Ectodermal cell (in vitro differentiated cells): ENCODE results near the gene CFD. TPM values are rescaled to one million over a fixed set of nuclear protein-coding genes. Genes with fewer than 3 reads are reported as not detected.

ENCODE experiments used
- H3K27ac ChIP-seq: 2 replicates; pipeline ENCODE4 v1.7.0; 2013; ENCODE audit warnings: mild to moderate bottlenecking, low read depth, low read length; ENCODE audit not compliant: insufficient read depth, poor library complexity, severe bottlenecking
- H3K27me3 ChIP-seq: 2 replicates; pipeline ENCODE4 v1.7.0; 2013; ENCODE audit warnings: mild to moderate bottlenecking, low read length; ENCODE audit not compliant: insufficient read depth, control insufficient read depth, poor library complexity, severe bottlenecking
- H3K36me3 ChIP-seq: one replicate; pipeline ENCODE4 v1.7.0; 2013; ENCODE audit warnings: low read length; ENCODE audit not compliant: control insufficient read depth, insufficient read depth
- H3K4me1 ChIP-seq: one replicate; pipeline ENCODE4 v1.7.0; 2013; ENCODE audit warnings: low read length; ENCODE audit not compliant: control insufficient read depth, insufficient read depth
- H3K4me3 ChIP-seq: 2 replicates; pipeline ENCODE4 v1.7.0; 2013; ENCODE audit warnings: low read depth, low read length, control low read depth; ENCODE audit not compliant: insufficient read depth
- H3K9me3 ChIP-seq: 2 replicates; pipeline ENCODE4 v1.7.0; 2013; ENCODE audit warnings: mild to moderate bottlenecking, low read length, moderate library complexity; ENCODE audit not compliant: control insufficient read depth
- WGBS, 2 experiments: methylation state at CpG; one replicate each; pipeline ENCODE4 v1.1.7; 2013; ENCODE audit warnings: missing lambda C conversion rate in 2 of 2; 5-methylcytosine and 5-hydroxymethylcytosine counted together
- polyA plus RNA-seq, 4 experiments: library from polyadenylated mRNA; stranded (reverse); fragments of 50-300 nt; gene quantifications; one replicate each; pipeline ENCODE4 v1.2.3, GENCODE V29; 2013

CFD gene
- not detected for polyA plus RNA-seq (2013, experiment 1 of 4)
- 0.32 TPM for polyA plus RNA-seq (2013, experiment 2 of 4)
- polyA plus RNA-seq (2013, experiment 3 of 4) = 0.37 TPM
- 0.41 TPM for polyA plus RNA-seq (2013, experiment 4 of 4)

DNA sequence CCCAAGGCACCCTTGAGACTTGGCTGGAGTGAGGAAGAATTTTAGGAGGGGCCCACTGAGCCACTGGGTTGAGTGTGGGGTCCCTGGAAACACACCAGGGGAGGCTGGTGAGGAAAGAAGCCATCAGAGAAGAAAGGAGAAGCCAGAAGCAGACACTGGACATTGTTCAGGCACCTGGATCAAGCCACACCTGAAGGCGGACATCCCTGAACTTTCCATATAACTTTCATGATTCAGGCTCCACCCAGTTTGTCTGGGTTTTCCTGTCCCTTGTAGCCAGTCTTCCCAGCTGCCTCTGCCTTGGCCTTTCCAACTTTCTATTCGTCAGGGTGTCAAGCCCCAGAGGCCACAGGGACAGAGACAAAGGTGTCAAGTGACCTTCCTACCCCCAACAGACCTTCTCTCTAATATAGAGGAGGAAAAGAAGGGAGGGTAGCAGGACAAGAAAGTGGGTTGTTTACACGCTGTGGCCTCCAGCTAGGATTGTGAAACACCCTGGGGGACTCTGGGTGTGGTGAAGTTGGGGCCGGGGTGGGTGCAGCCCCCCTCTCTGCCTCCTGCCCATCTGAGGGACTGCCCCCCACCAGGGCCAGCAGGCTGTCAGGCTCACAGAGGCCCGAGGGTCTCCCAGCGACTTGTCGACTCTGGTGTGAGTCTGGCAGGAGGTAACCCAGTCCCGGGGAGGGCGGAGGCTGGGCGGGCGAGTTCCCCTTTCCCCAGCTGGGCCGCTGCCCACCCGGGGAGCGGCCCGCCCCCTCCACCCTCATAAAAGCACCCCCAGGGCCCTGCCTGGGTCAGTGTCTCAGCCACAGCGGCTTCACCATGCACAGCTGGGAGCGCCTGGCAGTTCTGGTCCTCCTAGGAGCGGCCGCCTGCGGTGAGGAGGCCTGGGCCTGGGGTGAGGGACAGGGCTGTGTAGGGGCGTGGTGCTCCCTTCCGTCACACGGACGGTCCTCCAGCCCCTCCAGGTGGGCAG is at the start of gene CFD:
TSS of gene CFD (plus strand) at position 797 of the 976 bp plus-strand sequence. CDS start at position 823, 26 bp downstream.
- Histone ChIP-seq H3K27me3 (peaks cover 49% of the 10 kb centered on the region), H3K36me3 (no peaks in the 10 kb centered on the region), H3K4me1 (no peaks in the 10 kb centered on the region), H3K9me3 (no peaks in the 10 kb centered on the region), H3K27ac (no peak within 1 kb of the TSS), H3K4me3 (peak within 1 kb of the TSS; percentile 16)
- 69 to 78% methylated on average over 24 of the region's 24 CpGs for WGBS, 2 experiments

DNA sequence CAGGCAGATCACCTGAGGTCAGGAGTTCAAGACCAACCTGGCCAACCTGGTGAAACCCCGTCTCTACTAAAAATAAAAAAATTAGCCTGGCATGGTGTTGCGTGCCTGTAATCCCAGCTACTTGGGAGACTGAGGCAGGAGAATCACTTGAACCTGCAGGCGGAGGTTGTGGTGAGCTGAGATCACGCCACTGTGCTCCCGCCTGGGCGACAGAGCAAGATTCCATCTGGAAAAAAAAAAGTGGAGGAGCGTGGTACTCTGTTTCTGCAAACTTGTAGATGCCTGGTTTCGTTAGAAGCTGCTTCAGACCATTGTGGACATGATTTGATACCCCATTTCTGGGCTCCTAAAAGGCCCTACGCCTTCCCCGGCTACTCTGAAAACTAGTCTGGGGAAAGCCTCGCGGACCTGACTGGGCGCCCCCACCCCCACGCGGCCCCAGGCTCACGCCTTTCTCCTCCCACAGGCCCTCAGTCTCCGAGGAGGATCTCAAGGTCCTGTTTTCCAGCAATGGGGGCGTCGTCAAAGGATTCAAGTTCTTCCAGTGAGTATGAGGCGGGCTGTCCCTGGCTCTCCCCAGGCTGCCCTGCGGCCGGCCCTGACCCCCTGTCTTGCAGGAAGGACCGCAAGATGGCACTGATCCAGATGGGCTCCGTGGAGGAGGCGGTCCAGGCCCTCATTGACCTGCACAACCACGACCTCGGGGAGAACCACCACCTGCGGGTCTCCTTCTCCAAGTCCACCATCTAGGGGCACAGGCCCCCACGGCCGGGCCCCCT is 49.2 kb upstream of the CFD start:
- Histone ChIP-seq H3K4me3 (no peak overlapping the region), H3K27me3 (no peaks in the 10 kb centered on the region), H3K4me1 (no peaks in the 10 kb centered on the region), H3K9me3 (no peaks in the 10 kb centered on the region), H3K27ac (no peak overlapping the region), H3K36me3 (peaks cover 69% of the 10 kb centered on the region)
- 93 to 94% methylated on average over 30 of the region's 30 CpGs for WGBS, 2 experiments

DNA sequence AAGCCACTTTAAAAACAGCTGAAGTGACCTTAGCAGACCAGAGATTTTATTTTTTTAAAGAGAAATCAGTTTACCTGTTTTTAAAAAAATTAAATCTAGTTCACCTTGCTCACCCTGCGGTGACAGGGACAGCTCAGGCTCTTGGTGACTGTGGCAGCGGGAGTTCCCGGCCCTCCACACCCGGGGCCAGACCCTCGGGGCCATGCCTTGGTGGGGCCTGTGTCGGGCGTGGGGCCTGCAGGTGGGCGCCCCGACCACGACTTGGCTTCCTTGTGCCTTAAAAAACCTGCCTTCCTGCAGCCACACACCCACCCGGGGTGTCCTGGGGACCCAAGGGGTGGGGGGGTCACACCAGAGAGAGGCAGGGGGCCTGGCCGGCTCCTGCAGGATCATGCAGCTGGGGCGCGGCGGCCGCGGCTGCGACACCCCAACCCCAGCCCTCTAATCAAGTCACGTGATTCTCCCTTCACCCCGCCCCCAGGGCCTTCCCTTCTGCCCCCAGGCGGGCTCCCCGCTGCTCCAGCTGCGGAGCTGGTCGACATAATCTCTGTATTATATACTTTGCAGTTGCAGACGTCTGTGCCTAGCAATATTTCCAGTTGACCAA is 48.5 kb upstream of the CFD start:
- Histone ChIP-seq H3K9me3 (no peaks in the 10 kb centered on the region), H3K36me3 (peaks cover 63% of the 10 kb centered on the region), H3K4me3 (no peak overlapping the region), H3K4me1 (no peaks in the 10 kb centered on the region), H3K27me3 (no peaks in the 10 kb centered on the region), H3K27ac (peak overlapping the region; percentile 50)
- WGBS, 2 experiments = 93 to 95% methylated on average over 24 to 25 of the region's 25 CpGs

DNA sequence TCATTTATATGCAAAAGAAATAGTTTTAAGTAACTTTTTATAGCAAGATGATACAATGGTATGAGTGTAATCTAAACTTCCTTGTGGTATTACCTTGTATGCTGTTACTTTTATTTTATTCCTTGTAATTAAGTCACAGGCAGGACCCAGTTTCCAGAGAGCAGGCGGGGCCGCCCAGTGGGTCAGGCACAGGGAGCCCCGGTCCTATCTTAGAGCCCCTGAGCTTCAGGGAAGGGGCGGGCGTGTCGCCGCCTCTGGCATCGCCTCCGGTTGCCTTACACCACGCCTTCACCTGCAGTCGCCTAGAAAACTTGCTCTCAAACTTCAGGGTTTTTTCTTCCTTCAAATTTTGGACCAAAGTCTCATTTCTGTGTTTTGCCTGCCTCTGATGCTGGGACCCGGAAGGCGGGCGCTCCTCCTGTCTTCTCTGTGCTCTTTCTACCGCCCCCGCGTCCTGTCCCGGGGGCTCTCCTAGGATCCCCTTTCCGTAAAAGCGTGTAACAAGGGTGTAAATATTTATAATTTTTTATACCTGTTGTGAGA is 47.9 kb upstream of the CFD start:
- no peak overlapping the region for H3K4me3 ChIP-seq
- H3K4me1 ChIP-seq = no peaks in the 10 kb centered on the region
- no peak overlapping the region for H3K27ac ChIP-seq
- 95 to 96% methylated on average over 20 of the region's 20 CpGs for WGBS, 2 experiments
- H3K9me3 ChIP-seq = no peaks in the 10 kb centered on the region
- H3K36me3 ChIP-seq = peaks cover 57% of the 10 kb centered on the region
- no peaks in the 10 kb centered on the region for H3K27me3 ChIP-seq

DNA sequence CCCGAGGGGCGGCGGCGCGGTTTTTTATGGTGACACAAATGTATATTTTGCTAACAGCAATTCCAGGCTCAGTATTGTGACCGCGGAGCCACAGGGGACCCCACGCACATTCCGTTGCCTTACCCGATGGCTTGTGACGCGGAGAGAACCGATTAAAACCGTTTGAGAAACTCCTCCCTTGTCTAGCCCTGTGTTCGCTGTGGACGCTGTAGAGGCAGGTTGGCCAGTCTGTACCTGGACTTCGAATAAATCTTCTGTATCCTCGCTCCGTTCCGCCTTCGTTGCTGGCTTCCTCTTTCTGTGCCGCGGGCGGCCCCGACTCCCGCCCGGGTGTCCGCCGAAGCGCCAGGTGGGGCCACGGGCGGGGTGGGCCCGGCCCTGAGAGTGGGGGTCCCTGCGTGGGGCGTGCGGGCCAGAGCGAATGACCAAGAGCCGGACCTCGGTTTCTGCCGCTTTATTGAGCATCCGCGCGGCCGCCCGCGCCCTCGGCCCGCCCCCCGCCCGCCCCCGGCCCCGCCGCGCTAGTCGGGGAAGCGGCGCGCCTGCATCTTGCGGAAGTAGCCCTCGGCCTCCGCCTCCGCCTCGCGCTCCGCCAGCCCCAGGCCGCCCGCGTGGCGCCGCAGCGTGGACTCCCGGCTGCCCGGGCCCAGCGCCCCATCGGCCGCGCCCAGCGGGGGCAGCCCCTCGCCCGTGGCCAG is 47.3 kb upstream of the CFD start:
- Histone ChIP-seq H3K27ac (no peak overlapping the region), H3K4me3 (no peak overlapping the region), H3K36me3 (peaks cover 52% of the 10 kb centered on the region), H3K9me3 (no peaks in the 10 kb centered on the region), H3K4me1 (no peaks in the 10 kb centered on the region), H3K27me3 (no peaks in the 10 kb centered on the region)
- WGBS, 2 experiments = 96 to 97% methylated on average over 80 of the region's 80 CpGs

DNA sequence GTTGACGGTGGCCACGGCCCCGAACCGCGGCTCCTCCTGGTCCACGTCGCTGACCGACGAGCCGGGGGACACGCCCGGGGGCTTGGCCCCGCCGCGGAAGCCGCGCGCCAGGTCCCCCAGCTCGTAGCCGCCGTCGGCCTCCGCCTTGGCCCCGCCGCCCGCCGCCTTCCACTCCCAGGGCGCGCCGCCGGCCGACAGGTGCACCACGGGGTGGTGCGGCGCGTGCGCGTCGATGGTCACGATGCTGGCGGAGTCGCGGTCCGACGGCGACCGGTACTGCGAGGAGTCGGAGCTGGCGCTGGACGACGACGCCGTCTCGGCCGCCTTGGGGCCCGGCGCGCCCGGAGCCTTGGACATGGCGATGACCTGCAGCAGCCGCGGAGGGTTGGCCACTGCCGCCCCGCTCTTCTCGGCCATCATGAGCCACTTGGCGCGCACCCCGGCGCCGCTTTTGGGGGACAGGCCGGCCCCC is 46.7 kb upstream of the CFD start:
- 96 to 97% methylated on average over 72 of the region's 72 CpGs for WGBS, 2 experiments
- Histone ChIP-seq H3K27me3 (no peaks in the 10 kb centered on the region), H3K9me3 (no peaks in the 10 kb centered on the region), H3K36me3 (peaks cover 46% of the 10 kb centered on the region), H3K4me3 (no peak overlapping the region), H3K27ac (no peak overlapping the region), H3K4me1 (no peaks in the 10 kb centered on the region)

DNA sequence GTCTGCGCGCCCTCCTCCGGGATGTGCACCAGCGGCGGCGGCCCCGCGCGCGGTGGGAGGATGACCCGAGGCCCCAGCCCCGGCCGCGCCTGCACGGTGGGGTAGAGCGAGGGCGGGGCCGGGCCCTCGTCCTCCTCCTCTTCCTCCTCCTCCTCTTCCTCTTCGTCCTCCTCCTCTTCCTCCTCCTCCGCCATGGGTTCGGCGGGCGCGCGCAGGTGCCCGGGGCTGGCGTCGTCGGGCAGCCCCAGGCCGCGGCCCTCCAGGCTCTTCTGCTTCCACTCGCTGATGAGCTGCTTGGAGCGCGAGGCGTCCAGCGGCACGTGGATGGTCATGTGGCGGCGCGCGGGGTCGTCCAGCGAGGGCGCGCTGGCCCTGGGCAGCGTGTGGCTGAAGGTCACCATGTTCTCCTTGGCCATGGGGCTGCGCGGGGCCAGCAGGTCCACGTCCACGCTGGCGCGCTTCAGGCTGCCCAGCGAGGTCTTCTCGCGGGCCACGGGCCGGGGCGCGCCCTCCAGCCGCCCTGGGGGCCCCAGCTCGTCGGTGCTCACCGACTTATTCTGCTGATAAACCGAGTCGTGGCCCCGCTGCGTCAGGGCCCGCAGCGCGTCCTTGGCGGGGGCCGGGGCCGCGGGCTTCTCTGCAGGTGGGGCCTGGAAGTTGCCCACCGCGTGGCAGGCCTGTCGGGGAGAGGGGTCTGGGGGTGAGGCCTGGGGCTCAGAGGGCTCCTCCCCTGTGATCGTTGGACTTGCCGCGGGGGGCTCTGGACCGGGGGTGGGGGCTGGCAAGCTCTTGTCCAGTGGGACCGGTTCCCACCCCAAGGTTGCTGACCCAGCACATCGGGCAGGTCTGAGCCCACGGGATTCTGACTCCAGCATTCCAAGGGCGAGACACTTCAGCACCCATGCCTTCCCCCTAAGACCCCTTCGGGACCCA is 46.0 kb upstream of the CFD start:
- no peaks in the 10 kb centered on the region for H3K9me3 ChIP-seq
- no peaks in the 10 kb centered on the region for H3K4me1 ChIP-seq
- no peak overlapping the region for H3K4me3 ChIP-seq
- H3K27ac ChIP-seq = no peak overlapping the region
- 94 to 96% methylated on average over 87 of the region's 87 CpGs for WGBS, 2 experiments
- H3K36me3 ChIP-seq = peaks cover 43% of the 10 kb centered on the region
- H3K27me3 ChIP-seq = no peaks in the 10 kb centered on the region

DNA sequence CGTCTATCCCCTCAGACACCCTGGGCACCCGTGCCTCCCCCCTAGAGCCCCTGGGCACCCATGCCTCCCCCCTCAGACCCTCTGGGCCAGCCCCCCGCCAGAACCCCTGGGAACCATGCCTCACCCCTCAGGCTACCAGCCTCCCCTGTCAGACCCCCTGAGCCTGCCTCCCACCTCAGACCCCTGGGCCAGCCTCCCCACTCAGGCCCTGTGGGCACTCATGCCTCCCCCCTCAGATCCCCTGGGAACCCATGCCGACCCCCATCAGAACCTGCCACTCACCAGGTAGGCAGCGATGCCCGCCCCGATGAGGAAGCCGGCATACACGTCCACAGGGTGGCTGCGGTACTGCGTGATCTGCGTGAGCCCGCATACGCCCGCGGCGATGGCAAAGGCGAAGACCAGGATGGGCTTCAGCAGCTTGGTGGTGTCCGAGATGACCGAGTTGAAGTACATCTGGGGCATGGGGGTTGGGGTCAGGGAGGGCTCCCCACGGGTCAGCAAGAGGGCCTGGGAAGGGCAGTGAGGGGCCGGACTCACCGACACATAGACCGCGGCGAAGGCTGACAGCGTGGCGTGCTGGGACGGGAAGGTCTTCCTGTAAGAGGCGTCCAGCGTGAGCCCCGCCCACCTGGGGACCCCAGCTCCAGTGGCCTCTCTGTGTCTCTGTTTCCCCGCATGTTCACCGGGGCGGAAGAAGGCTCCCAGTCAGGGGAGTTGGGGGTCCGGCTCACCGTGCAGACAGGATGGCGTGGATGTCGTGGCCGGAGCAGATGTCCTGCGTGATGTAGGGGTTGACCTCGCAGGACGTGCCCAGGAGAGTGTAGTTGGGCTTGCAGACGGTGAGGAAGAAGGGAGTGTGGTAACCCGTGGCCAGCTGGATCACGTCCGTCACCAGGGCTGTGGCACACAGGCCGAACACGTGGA is 45.0 kb upstream of the CFD start:
- no peaks in the 10 kb centered on the region for H3K27me3 ChIP-seq
- peaks cover 38% of the 10 kb centered on the region for H3K36me3 ChIP-seq
- no peaks in the 10 kb centered on the region for H3K9me3 ChIP-seq
- no peaks in the 10 kb centered on the region for H3K4me1 ChIP-seq
- no peak overlapping the region for H3K27ac ChIP-seq
- no peak overlapping the region for H3K4me3 ChIP-seq
- WGBS, 2 experiments = 95 to 96% methylated on average over 49 of the region's 49 CpGs
